Spinal cord (tissue), 10 donors: ENCODE measurements around the gene CFAP119. TPM values are rescaled to one million over a fixed set of nuclear protein-coding genes. Genes with fewer than 3 reads are reported as not detected.
A peak's percentile ranks its signal among the peaks of the same experiment; 100 is the strongest.

Source experiments
- DNase-seq, 6 donors: peaks; one replicate each; pipeline versions ENCODE4 v3.0.0 to v3.0.0-alpha.2; 2013 to 2015; ENCODE audit warnings: low spot score in 6 of 6, low read depth in 4 of 6
- H3K27ac ChIP-seq: one replicate; pipeline ENCODE4 v1.5.1; 2013; ENCODE audit warnings: low read depth, low read length, control low read depth
- H3K27me3 ChIP-seq: one replicate; pipeline ENCODE4 v1.6.1; 2013; ENCODE audit warnings: low read length; ENCODE audit not compliant: control insufficient read depth, insufficient read depth
- H3K36me3 ChIP-seq: one replicate; pipeline ENCODE4 v1.6.1; 2013; ENCODE audit warnings: low read length; ENCODE audit not compliant: control insufficient read depth, insufficient read depth
- H3K4me1 ChIP-seq: one replicate; pipeline ENCODE4 v1.6.1; 2013; ENCODE audit warnings: low read length; ENCODE audit not compliant: control insufficient read depth, insufficient read depth
- H3K4me3 ChIP-seq: one replicate; pipeline ENCODE4 v1.5.1; 2013; ENCODE audit warnings: low read depth, low read length, control low read depth
- H3K9me3 ChIP-seq: one replicate; pipeline ENCODE4 v1.6.1; 2013; ENCODE audit warnings: low read length; ENCODE audit not compliant: control insufficient read depth, insufficient read depth
- WGBS: methylation state at CpG from one replicate; pipeline ENCODE4 v1.1.5; 2013; ENCODE audit warnings: missing lambda C conversion rate; ENCODE audit not compliant: insufficient coverage; 5-methylcytosine and 5-hydroxymethylcytosine counted together
- polyA plus RNA-seq, 2 donors: library from polyadenylated mRNA; unstranded; fragments of 120-200 nt; gene quantifications; one replicate each; pipeline ENCODE4 v1.2.1, GENCODE V29; 2013; ENCODE audit not compliant: insufficient read length in 2 of 2
- total RNA-seq, 2 donors: library from RNA; depleted of rRNA in 1 of 2; stranded (reverse); fragments of 120-200 nt in 1 of 2; fragments of >200 nt in 1 of 2; gene quantifications; one replicate each; pipeline versions ENCODE4 v1.2.3 to v1.2.4, GENCODE V29; 2013 to 2014
- donor health status: healthy.

CFAP119 gene
- total and polyA plus RNA-seq, 4 donors, result 3.3 to 19.1 (median 13.6) TPM

- Histone ChIP-seq H3K4me3 (peak overlapping the region; percentile 62), H3K36me3 (peaks cover 77% of the 10 kb centered on the region), H3K9me3 (no peaks in the 10 kb centered on the region), H3K4me1 (peaks cover 32% of the 10 kb centered on the region), H3K27me3 (no peaks in the 10 kb centered on the region), H3K27ac (peak overlapping the region; percentile 47)
- DNase-seq, result peak in 1 of 6 donors; percentile 24
- WGBS, result 64% methylated on average over 8 of the region's 8 CpGs
Observed at GRCh38 chr16:30774367-30775130, 12.7 kb upstream of the CFAP119 start.

DNA sequence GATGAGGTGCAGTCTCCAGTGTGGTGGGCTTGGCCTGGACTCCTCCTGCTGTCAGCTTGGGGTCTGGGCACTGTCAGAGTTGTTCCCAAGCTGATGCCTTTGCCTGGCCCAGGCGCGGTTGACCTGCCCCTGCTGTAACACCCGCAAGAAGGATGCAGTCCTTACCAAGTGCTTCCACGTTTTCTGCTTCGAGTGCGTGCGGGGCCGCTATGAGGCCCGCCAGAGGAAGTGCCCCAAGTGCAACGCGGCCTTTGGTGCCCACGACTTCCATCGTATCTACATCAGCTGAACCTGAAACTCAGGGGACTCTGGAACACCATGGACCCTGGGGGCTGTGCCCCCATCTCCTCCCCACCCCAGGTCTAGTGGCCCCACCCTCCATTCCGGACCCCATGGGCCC lies 12.0 kb upstream of the CFAP119 start:
- 92% methylated on average over 14 of the region's 14 CpGs for WGBS

DNA sequence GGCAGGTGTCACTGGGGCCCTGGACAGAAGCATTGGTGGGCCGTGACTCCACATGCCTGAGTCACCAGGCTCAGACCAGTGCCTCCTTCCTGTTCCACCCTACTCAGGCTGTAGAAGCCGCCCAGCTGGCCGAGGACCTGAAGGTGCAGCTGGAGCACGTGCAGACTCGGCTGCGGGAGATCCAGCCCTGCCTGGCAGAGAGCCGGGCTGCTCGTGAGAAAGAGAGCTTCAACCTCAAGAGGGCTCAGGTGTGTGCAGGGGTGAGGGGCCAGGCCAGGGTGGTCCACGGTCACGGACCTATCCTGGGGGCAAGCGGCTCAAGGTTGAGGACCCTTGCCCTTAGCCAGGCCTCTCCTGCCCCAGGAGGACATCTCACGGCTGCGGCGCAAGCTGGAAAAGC lies 9.9 kb upstream of the CFAP119 start:
- no peak overlapping the region for H3K4me3 ChIP-seq
- WGBS, result 96% methylated on average over 13 of the region's 14 CpGs
- DNase-seq, result no peak
- H3K27ac ChIP-seq, result no peak overlapping the region
- peaks cover 22% of the 10 kb centered on the region for H3K4me1 ChIP-seq
- H3K36me3 ChIP-seq, result peaks cover 84% of the 10 kb centered on the region
- no peaks in the 10 kb centered on the region for H3K9me3 ChIP-seq
- H3K27me3 ChIP-seq, result no peaks in the 10 kb centered on the region

More for the DNA sequence above, 12.0 kb upstream of the CFAP119 start:
- Histone ChIP-seq H3K36me3 (peaks cover 78% of the 10 kb centered on the region), H3K9me3 (no peaks in the 10 kb centered on the region), H3K4me1 (peaks cover 32% of the 10 kb centered on the region), H3K4me3 (no peak overlapping the region), H3K27ac (no peak overlapping the region), H3K27me3 (no peaks in the 10 kb centered on the region)
- no peak for DNase-seq

- Histone ChIP-seq H3K27ac (no peak overlapping the region), H3K9me3 (no peaks in the 10 kb centered on the region), H3K4me1 (peaks cover 4% of the 10 kb centered on the region), H3K4me3 (no peak overlapping the region), H3K36me3 (peaks cover 99% of the 10 kb centered on the region), H3K27me3 (no peaks in the 10 kb centered on the region)
- no peak for DNase-seq
- 99% methylated on average over 12 of the region's 17 CpGs for WGBS
Observed at GRCh38 chr16:30769379-30770089, 7.7 kb upstream of the CFAP119 start.

DNA sequence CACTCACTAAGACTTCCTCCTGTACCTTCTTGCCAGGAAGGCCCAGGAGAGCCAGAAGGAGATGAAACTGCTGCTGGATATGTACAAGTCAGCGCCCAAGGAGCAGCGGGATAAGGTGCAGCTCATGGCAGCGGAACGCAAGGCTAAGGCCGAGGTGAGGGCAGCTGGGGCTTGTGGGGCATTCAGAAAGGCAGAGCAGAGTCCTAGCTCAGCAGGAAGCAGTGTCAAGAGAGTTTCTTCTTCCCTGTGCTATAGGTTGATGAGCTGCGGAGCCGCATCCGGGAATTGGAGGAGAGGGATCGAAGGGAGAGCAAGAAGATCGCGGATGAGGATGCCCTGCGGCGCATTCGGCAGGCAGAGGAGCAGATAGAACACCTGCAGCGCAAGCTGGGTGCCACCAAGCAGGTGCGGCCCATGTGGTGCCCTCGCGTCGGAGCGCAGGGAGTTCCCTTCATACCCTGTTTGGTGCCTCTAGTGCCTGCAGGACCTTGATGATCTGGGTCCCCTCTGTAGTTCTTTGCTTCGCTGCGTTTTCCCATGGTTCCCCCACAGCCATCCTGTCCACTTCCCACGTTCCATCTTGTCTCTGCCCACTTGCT lies 6.8 kb upstream of the CFAP119 start:
- Histone ChIP-seq H3K36me3 (peaks cover 99% of the 10 kb centered on the region), H3K27me3 (no peaks in the 10 kb centered on the region), H3K27ac (no peak overlapping the region), H3K4me1 (peaks cover 4% of the 10 kb centered on the region), H3K9me3 (no peaks in the 10 kb centered on the region), H3K4me3 (no peak overlapping the region)
- 98% methylated on average over 20 of the region's 23 CpGs for WGBS
- DNase-seq, result no peak

DNA sequence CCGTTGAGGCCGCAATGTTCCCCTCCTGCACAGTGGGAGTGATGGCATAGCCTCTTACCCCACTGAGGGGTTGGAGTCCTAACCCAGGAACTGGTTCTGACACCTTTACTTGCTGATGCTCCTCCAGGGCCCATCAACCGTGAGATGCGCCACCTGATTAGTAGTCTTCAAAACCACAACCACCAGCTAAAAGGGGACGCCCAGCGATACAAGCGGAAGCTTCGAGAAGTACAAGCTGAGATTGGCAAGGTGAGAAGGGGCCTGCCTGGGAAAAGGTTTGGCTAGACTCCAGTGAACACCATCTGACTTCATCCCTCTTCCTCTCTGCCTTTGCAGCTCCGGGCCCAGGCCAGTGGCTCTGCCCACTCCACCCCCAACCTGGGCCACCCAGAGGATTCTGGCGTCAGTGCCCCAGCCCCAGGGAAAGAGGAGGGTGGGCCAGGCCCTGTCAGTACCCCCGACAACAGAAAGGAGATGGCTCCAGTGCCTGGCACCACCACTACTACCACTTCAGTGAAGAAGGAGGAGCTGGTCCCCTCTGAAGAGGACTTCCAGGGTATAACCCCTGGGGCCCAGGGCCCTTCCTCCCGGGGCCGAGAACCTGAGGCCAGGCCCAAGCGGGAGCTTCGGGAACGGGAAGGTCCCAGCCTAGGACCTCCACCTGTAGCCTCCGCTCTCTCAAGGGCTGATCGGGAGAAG lies 6.1 kb upstream of the CFAP119 start:
- 97% methylated on average over 11 of the region's 18 CpGs for WGBS
- no peak overlapping the region for H3K27ac ChIP-seq
- peaks cover 10% of the 10 kb centered on the region for H3K4me1 ChIP-seq
- peaks cover 98% of the 10 kb centered on the region for H3K36me3 ChIP-seq
- no peaks in the 10 kb centered on the region for H3K27me3 ChIP-seq
- no peak overlapping the region for H3K4me3 ChIP-seq
- no peaks in the 10 kb centered on the region for H3K9me3 ChIP-seq
- DNase-seq, result no peak

- H3K27me3 ChIP-seq, result no peaks in the 10 kb centered on the region
- DNase-seq, result no peak
- WGBS, result 84% methylated on average over 3 of the region's 4 CpGs
- no peaks in the 10 kb centered on the region for H3K9me3 ChIP-seq
- H3K36me3 ChIP-seq, result peaks cover 89% of the 10 kb centered on the region
- H3K4me1 ChIP-seq, result peaks cover 13% of the 10 kb centered on the region
- no peak overlapping the region for H3K4me3 ChIP-seq
- no peak overlapping the region for H3K27ac ChIP-seq
Observed at GRCh38 chr16:30766933-30767284, 5.0 kb upstream of the CFAP119 start.

GRCh38 chr16:30766206-30766932 lies 4.5 kb upstream of the CFAP119 start:
- no peaks in the 10 kb centered on the region for H3K9me3 ChIP-seq
- 94% methylated on average over 29 of the region's 29 CpGs for WGBS

More at GRCh38 chr16:30766206-30766932, 4.5 kb upstream of the CFAP119 start:
- no peak overlapping the region for H3K4me3 ChIP-seq
- DNase-seq, result no peak
- peaks cover 84% of the 10 kb centered on the region for H3K36me3 ChIP-seq
- H3K27ac ChIP-seq, result no peak overlapping the region
- H3K27me3 ChIP-seq, result no peaks in the 10 kb centered on the region
- H3K4me1 ChIP-seq, result peaks cover 15% of the 10 kb centered on the region
